Measurements from ENCODE around the gene COLQ.

COLQ gene

DNA sequence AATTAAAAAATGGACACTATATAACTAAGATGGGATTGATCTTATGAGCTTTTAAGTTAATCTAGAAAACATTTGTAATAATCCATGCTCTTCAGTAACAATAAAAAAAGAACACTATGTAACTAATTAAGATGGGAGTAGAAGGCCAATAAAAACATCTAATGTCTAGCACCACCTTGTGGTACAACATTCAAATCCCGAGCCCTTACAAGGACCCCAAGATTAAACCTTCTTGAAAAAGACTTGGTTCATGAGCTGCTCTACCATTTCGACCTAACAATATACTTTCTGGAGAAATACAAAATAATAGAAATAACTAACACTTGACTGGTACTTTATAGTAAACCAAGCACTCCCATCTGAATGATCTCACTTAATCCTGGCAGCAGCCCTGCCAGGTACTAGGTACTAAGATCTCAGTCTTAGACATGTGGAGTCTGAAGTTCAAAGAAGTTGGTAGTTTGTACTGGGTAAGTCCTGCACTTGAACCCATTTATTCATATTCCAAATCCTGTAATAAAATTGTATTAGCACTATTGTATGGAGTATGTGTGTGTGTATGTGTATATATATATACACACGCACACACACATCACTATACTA is 116.0 kb downstream of the COLQ start:
- TF ChIP-seq, protein P1, sequence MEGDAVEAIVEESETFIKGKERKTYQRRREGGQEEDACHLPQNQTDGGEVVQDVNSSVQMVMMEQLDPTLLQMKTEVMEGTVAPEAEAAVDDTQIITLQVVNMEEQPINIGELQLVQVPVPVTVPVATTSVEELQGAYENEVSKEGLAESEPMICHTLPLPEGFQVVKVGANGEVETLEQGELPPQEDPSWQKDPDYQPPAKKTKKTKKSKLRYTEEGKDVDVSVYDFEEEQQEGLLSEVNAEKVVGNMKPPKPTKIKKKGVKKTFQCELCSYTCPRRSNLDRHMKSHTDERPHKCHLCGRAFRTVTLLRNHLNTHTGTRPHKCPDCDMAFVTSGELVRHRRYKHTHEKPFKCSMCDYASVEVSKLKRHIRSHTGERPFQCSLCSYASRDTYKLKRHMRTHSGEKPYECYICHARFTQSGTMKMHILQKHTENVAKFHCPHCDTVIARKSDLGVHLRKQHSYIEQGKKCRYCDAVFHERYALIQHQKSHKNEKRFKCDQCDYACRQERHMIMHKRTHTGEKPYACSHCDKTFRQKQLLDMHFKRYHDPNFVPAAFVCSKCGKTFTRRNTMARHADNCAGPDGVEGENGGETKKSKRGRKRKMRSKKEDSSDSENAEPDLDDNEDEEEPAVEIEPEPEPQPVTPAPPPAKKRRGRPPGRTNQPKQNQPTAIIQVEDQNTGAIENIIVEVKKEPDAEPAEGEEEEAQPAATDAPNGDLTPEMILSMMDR (IDR thresholded peaks at IDR 0.05), result no peak
- Histone ChIP-seq H3K4me1 (ENCODE audit: control insufficient read depth in 1 of 2, insufficient read depth in 1 of 2, low read depth in 1 of 2, low read length in 1 of 2) (peaks cover 28 to 34% of the 10 kb centered on the region in 2 experiments), H3K36me3 (peaks cover 8% of the 10 kb centered on the region), H3K4me3 (ENCODE audit: low read depth in 1 of 2, low read length in 1 of 2) (no peak overlapping the region), H3K9me3 (no peaks in the 10 kb centered on the region), H3K27me3 (no peaks in the 10 kb centered on the region), H3K27ac (no peak overlapping the region)

- Histone ChIP-seq H3K9me3 (no peaks in the 10 kb centered on the region), H3K36me3 (peaks cover 4% of the 10 kb centered on the region), H3K4me1 (ENCODE audit: control insufficient read depth in 1 of 2, insufficient read depth in 1 of 2, low read depth in 1 of 2, low read length in 1 of 2) (peaks cover 28 to 34% of the 10 kb centered on the region in 2 experiments), H3K4me3 (ENCODE audit: low read depth in 1 of 2, low read length in 1 of 2) (no peak overlapping the region), H3K27me3 (no peaks in the 10 kb centered on the region), H3K27ac (peak overlapping the region; percentile 49)
- TF ChIP-seq, protein P1 (IDR thresholded peaks at IDR 0.05), result no peak
Observed at GRCh38 chr3:15404767-15405166, 116.7 kb downstream of the COLQ start.

- Histone ChIP-seq H3K4me1 (ENCODE audit: control insufficient read depth in 1 of 2, insufficient read depth in 1 of 2, low read depth in 1 of 2, low read length in 1 of 2) (peaks cover 22 to 26% of the 10 kb centered on the region in 2 experiments), H3K4me3 (ENCODE audit: low read depth in 1 of 2, low read length in 1 of 2) (no peak overlapping the region), H3K9me3 (no peaks in the 10 kb centered on the region), H3K27ac (no peak overlapping the region), H3K27me3 (no peaks in the 10 kb centered on the region), H3K36me3 (peaks cover 4% of the 10 kb centered on the region)
- TF ChIP-seq, protein P1 (IDR thresholded peaks at IDR 0.05), result no peak
Observed at GRCh38 chr3:15403965-15404364, 117.5 kb downstream of the COLQ start.

GRCh38 chr3:15403495-15403894 is 118.0 kb downstream of the COLQ start:
- H3K27me3 ChIP-seq, result no peaks in the 10 kb centered on the region
- peaks cover 18 to 22% of the 10 kb centered on the region in 2 experiments for H3K4me1 ChIP-seq (ENCODE audit: control insufficient read depth in 1 of 2, insufficient read depth in 1 of 2, low read depth in 1 of 2, low read length in 1 of 2)
- TF ChIP-seq, protein P1 (IDR thresholded peaks at IDR 0.05), result no peak
- H3K9me3 ChIP-seq, result no peaks in the 10 kb centered on the region
- no peak overlapping the region for H3K4me3 ChIP-seq (ENCODE audit: low read depth in 1 of 2, low read length in 1 of 2)
- H3K36me3 ChIP-seq, result peaks cover 4% of the 10 kb centered on the region
- H3K27ac ChIP-seq, result no peak overlapping the region

- Histone ChIP-seq H3K36me3 (no peaks in the 10 kb centered on the region), H3K4me3 (ENCODE audit: low read depth in 1 of 2, low read length in 1 of 2) (no peak overlapping the region), H3K27ac (no peak overlapping the region), H3K27me3 (no peaks in the 10 kb centered on the region), H3K4me1 (ENCODE audit: control insufficient read depth in 1 of 2, insufficient read depth in 1 of 2, low read depth in 1 of 2, low read length in 1 of 2) (peaks cover 18 to 22% of the 10 kb centered on the region in 2 experiments), H3K9me3 (no peaks in the 10 kb centered on the region)
- TF ChIP-seq, protein P1 (IDR thresholded peaks at IDR 0.05), result no peak
Observed at GRCh38 chr3:15401936-15402335, 119.6 kb downstream of the COLQ start.

Measured in neutrophil (primary cell).